Body of pancreas (tissue), 4 donors: ENCODE measurements around the gene ENTPD2.

Experiments
- CTCF ChIP-seq, 7 experiments: fragments of 450-650 bp in 4 of 7; fragments of 200-600 bp in 3 of 7; sonication (generic) in 3 of 7; IDR thresholded peaks; one replicate each; pipeline ENCODE4 v1.5.1; 2016 to 2019; ENCODE audit warnings: antibody characterized with exemption in 7 of 7
- POLR2A ChIP-seq, 3 donors: fragments of 450-650 bp; IDR thresholded peaks; one replicate each; pipeline ENCODE4 v1.6.1; 2016; ENCODE audit warnings: antibody characterized with exemption in 3 of 3, mild to moderate bottlenecking in 2 of 3

GRCh38 chr9:137046088-137046787 lies 7.6 kb downstream of the ENTPD2 start, which contains the start of gene NPDC1:
- TF ChIP-seq CTCF (IDR thresholded peaks at IDR 0.05) = peak; percentile 75 to 94 (median 87)
- TF ChIP-seq POLR2A (IDR thresholded peaks at IDR 0.05) = peak in 1 of 3 donors; percentile 16
